GM06990 (cell line): ENCODE measurements around the gene ZBTB17.

Source experiments
- DNase-seq: peaks from one replicate; pipeline ENCODE4 v3.0.0-alpha.2; 2011; ENCODE audit not compliant: insufficient read length; ENCODE audit errors: extremely low read depth
- H3K27me3 ChIP-seq: replicated peaks from 2 replicates; pipeline ENCODE4 v1.6.0; 2011; ENCODE audit warnings: low read length; ENCODE audit not compliant: control insufficient read depth, insufficient read depth
- H3K36me3 ChIP-seq: 2 replicates; pipeline ENCODE4 v1.5.1; 2011; ENCODE audit warnings: low read length; ENCODE audit not compliant: control insufficient read depth, insufficient read depth
- H3K4me3 ChIP-seq: replicated peaks from 2 replicates; pipeline ENCODE4 v1.5.1; 2011; ENCODE audit warnings: low read depth, mild to moderate bottlenecking, control low read depth, low read length
- CTCF ChIP-seq: IDR thresholded peaks from 2 replicates; pipeline ENCODE4 v1.5.1; 2011; ENCODE audit warnings: low read length, control low read depth, mild to moderate bottlenecking, inconsistent platforms; ENCODE audit not compliant: insufficient read depth, poor library complexity, severe bottlenecking

ZBTB17 gene

GRCh38 chr1:15992582-15993500 lies 16.9 kb upstream of the ZBTB17 start:
- no peak for TF ChIP-seq CTCF
- Histone ChIP-seq H3K27me3 (peaks cover 3% of the 10 kb centered on the region), H3K36me3 (no peaks in the 10 kb centered on the region), H3K4me3 (no peak overlapping the region)
- DNase-seq, result no peak

- TF ChIP-seq CTCF, result no peak
- Histone ChIP-seq H3K4me3 (no peak overlapping the region), H3K36me3 (no peaks in the 10 kb centered on the region)
These were observed 16.3 kb upstream of the ZBTB17 start for GRCh38 chr1:15992187-15992553.

GRCh38 chr1:15991427-15992186 lies 15.7 kb upstream of the ZBTB17 start:
- no peak overlapping the region for H3K4me3 ChIP-seq
- no peak for DNase-seq
- no peaks in the 10 kb centered on the region; the same call in 1 of the 2 replicates for H3K27me3 ChIP-seq
- H3K36me3 ChIP-seq, result no peaks in the 10 kb centered on the region
- no peak for TF ChIP-seq CTCF

More at GRCh38 chr1:15992187-15992553, 16.3 kb upstream of the ZBTB17 start:
- no peaks in the 10 kb centered on the region; the same call in 1 of the 2 replicates for H3K27me3 ChIP-seq
- no peak for DNase-seq

- DNase-seq, result no peak
- TF ChIP-seq CTCF, result no peak
- Histone ChIP-seq H3K36me3 (no peaks in the 10 kb centered on the region), H3K4me3 (no peak overlapping the region), H3K27me3 (no peaks in the 10 kb centered on the region; the same call in 1 of the 2 replicates)
These were observed 13.9 kb upstream of the ZBTB17 start for GRCh38 chr1:15989776-15990175.

- DNase-seq, result no peak
- H3K27me3 ChIP-seq, result no peaks in the 10 kb centered on the region; the same call in 1 of the 2 replicates
- H3K36me3 ChIP-seq, result no peaks in the 10 kb centered on the region
- H3K4me3 ChIP-seq, result no peak overlapping the region
- TF ChIP-seq CTCF, result no peak
These were observed 13.2 kb upstream of the ZBTB17 start for GRCh38 chr1:15988856-15989736.
